ENCODE results near the gene RBX1.
"Not testable (repeated sequence)": the region's sequence is repeated elsewhere in the genome, so short reads cannot be mapped to it uniquely, and the experiment has no call there.

The RBX1 gene

GRCh38 chr22:40997520-40997919, 46.3 kb downstream of the RBX1 start:
- Histone ChIP-seq H3K4me3 (ENCODE audit: insufficient read depth, low read depth, low read length) (no peak overlapping the region), H3K4me1 (ENCODE audit: control insufficient read depth, insufficient read depth, low read length) (peaks cover 7% of the 10 kb centered on the region), H3K27ac (ENCODE audit: insufficient read depth, low read depth, low read length, poor library complexity, severe bottlenecking) (no peak overlapping the region), H3K36me3 (ENCODE audit: control insufficient read depth, insufficient read depth, low read length) (no peaks in the 10 kb centered on the region), H3K27me3 (ENCODE audit: control insufficient read depth, insufficient read depth, low read length, poor library complexity, severe bottlenecking) (no peaks in the 10 kb centered on the region), H3K9me3 (ENCODE audit: control insufficient read depth, low read length) (no peaks in the 10 kb centered on the region)
- WGBS, 2 experiments, result 92% methylated on average over 7 of the region's 7 CpGs

- Histone ChIP-seq H3K4me1 (ENCODE audit: control insufficient read depth, insufficient read depth, low read length) (peaks cover 7% of the 10 kb centered on the region), H3K27me3 (ENCODE audit: control insufficient read depth, insufficient read depth, low read length, poor library complexity, severe bottlenecking) (no peaks in the 10 kb centered on the region), H3K27ac (ENCODE audit: insufficient read depth, low read depth, low read length, poor library complexity, severe bottlenecking) (no peak overlapping the region), H3K9me3 (ENCODE audit: control insufficient read depth, low read length) (no peaks in the 10 kb centered on the region), H3K4me3 (ENCODE audit: insufficient read depth, low read depth, low read length) (no peak overlapping the region), H3K36me3 (ENCODE audit: control insufficient read depth, insufficient read depth, low read length) (no peaks in the 10 kb centered on the region)
- 94 to 97% methylated on average over 1 of the region's 2 CpGs for WGBS, 2 experiments
Measured at GRCh38 chr22:41000040-41000565, 48.9 kb downstream of the RBX1 start.

GRCh38 chr22:41000941-41001721, 50.0 kb downstream of the RBX1 start:
- H3K27me3 ChIP-seq (ENCODE audit: control insufficient read depth, insufficient read depth, low read length, poor library complexity, severe bottlenecking), result no peaks in the 10 kb centered on the region
- 89 to 91% methylated on average over 9 of the region's 9 CpGs for WGBS, 2 experiments
- H3K36me3 ChIP-seq (ENCODE audit: control insufficient read depth, insufficient read depth, low read length), result no peaks in the 10 kb centered on the region
- H3K4me1 ChIP-seq (ENCODE audit: control insufficient read depth, insufficient read depth, low read length), result peaks cover 7% of the 10 kb centered on the region
- no peaks in the 10 kb centered on the region for H3K9me3 ChIP-seq (ENCODE audit: control insufficient read depth, low read length)
- no peak overlapping the region for H3K4me3 ChIP-seq (ENCODE audit: insufficient read depth, low read depth, low read length)
- H3K27ac ChIP-seq (ENCODE audit: insufficient read depth, low read depth, low read length, poor library complexity, severe bottlenecking), result no peak overlapping the region

GRCh38 chr22:41001722-41002122, 50.5 kb downstream of the RBX1 start:
- peaks cover 7% of the 10 kb centered on the region for H3K4me1 ChIP-seq (ENCODE audit: control insufficient read depth, insufficient read depth, low read length)
- H3K27ac ChIP-seq (ENCODE audit: insufficient read depth, low read depth, low read length, poor library complexity, severe bottlenecking), result no peak overlapping the region
- H3K4me3 ChIP-seq (ENCODE audit: insufficient read depth, low read depth, low read length), result no peak overlapping the region
- H3K36me3 ChIP-seq (ENCODE audit: control insufficient read depth, insufficient read depth, low read length), result no peaks in the 10 kb centered on the region
- 67 to 77% methylated on average over 1 of the region's 1 CpG for WGBS, 2 experiments
- no peaks in the 10 kb centered on the region for H3K27me3 ChIP-seq (ENCODE audit: control insufficient read depth, insufficient read depth, low read length, poor library complexity, severe bottlenecking)
- no peaks in the 10 kb centered on the region for H3K9me3 ChIP-seq (ENCODE audit: control insufficient read depth, low read length)

GRCh38 chr22:41002386-41002785, 51.2 kb downstream of the RBX1 start:
- not testable (repeated sequence) for H3K9me3 ChIP-seq (ENCODE audit: control insufficient read depth, low read length); H3K27ac ChIP-seq (ENCODE audit: insufficient read depth, low read depth, low read length, poor library complexity, severe bottlenecking); H3K4me3 ChIP-seq (ENCODE audit: insufficient read depth, low read depth, low read length); H3K4me1 ChIP-seq (ENCODE audit: control insufficient read depth, insufficient read depth, low read length); H3K36me3 ChIP-seq (ENCODE audit: control insufficient read depth, insufficient read depth, low read length); H3K27me3 ChIP-seq (ENCODE audit: control insufficient read depth, insufficient read depth, low read length, poor library complexity, severe bottlenecking)
- 91 to 95% methylated on average over 11 of the region's 11 CpGs for WGBS, 2 experiments

GRCh38 chr22:41003066-41003465, 51.9 kb downstream of the RBX1 start:
- no peaks in the 10 kb centered on the region for H3K27me3 ChIP-seq (ENCODE audit: control insufficient read depth, insufficient read depth, low read length, poor library complexity, severe bottlenecking)
- no peak overlapping the region for H3K27ac ChIP-seq (ENCODE audit: insufficient read depth, low read depth, low read length, poor library complexity, severe bottlenecking)
- H3K36me3 ChIP-seq (ENCODE audit: control insufficient read depth, insufficient read depth, low read length), result no peaks in the 10 kb centered on the region
- 91% methylated on average over 10 of the region's 10 CpGs for WGBS, 2 experiments
- H3K4me1 ChIP-seq (ENCODE audit: control insufficient read depth, insufficient read depth, low read length), result peaks cover 7% of the 10 kb centered on the region
- H3K4me3 ChIP-seq (ENCODE audit: insufficient read depth, low read depth, low read length), result no peak overlapping the region
- H3K9me3 ChIP-seq (ENCODE audit: control insufficient read depth, low read length), result no peaks in the 10 kb centered on the region

GRCh38 chr22:41003976-41004375, 52.8 kb downstream of the RBX1 start:
- H3K4me1 ChIP-seq (ENCODE audit: control insufficient read depth, insufficient read depth, low read length), result peaks cover 7% of the 10 kb centered on the region
- WGBS, 2 experiments, result 94 to 95% methylated on average over 4 of the region's 5 CpGs

GRCh38 chr22:41009222-41009948, 58.2 kb downstream of the RBX1 start:
- H3K27ac ChIP-seq (ENCODE audit: insufficient read depth, low read depth, low read length, poor library complexity, severe bottlenecking), result no peak overlapping the region
- H3K9me3 ChIP-seq (ENCODE audit: control insufficient read depth, low read length), result no peaks in the 10 kb centered on the region
- 51 to 62% methylated on average over 5 of the region's 5 CpGs for WGBS, 2 experiments
- no peaks in the 10 kb centered on the region for H3K4me1 ChIP-seq (ENCODE audit: control insufficient read depth, insufficient read depth, low read length)
- H3K27me3 ChIP-seq (ENCODE audit: control insufficient read depth, insufficient read depth, low read length, poor library complexity, severe bottlenecking), result no peaks in the 10 kb centered on the region
- H3K4me3 ChIP-seq (ENCODE audit: insufficient read depth, low read depth, low read length), result no peak overlapping the region
- H3K36me3 ChIP-seq (ENCODE audit: control insufficient read depth, insufficient read depth, low read length), result no peaks in the 10 kb centered on the region

More at GRCh38 chr22:41003976-41004375, 52.8 kb downstream of the RBX1 start:
- H3K9me3 ChIP-seq (ENCODE audit: control insufficient read depth, low read length), result no peaks in the 10 kb centered on the region
- no peak overlapping the region for H3K27ac ChIP-seq (ENCODE audit: insufficient read depth, low read depth, low read length, poor library complexity, severe bottlenecking)
- H3K4me3 ChIP-seq (ENCODE audit: insufficient read depth, low read depth, low read length), result no peak overlapping the region
- no peaks in the 10 kb centered on the region for H3K36me3 ChIP-seq (ENCODE audit: control insufficient read depth, insufficient read depth, low read length)
- no peaks in the 10 kb centered on the region for H3K27me3 ChIP-seq (ENCODE audit: control insufficient read depth, insufficient read depth, low read length, poor library complexity, severe bottlenecking)

GRCh38 chr22:41015003-41015402, 63.8 kb downstream of the RBX1 start:
- Histone ChIP-seq H3K4me1 (ENCODE audit: control insufficient read depth, insufficient read depth, low read length) (no peaks in the 10 kb centered on the region), H3K36me3 (ENCODE audit: control insufficient read depth, insufficient read depth, low read length) (no peaks in the 10 kb centered on the region), H3K27ac (ENCODE audit: insufficient read depth, low read depth, low read length, poor library complexity, severe bottlenecking) (no peak overlapping the region), H3K9me3 (ENCODE audit: control insufficient read depth, low read length) (no peaks in the 10 kb centered on the region), H3K4me3 (ENCODE audit: insufficient read depth, low read depth, low read length) (no peak overlapping the region), H3K27me3 (ENCODE audit: control insufficient read depth, insufficient read depth, low read length, poor library complexity, severe bottlenecking) (no peaks in the 10 kb centered on the region)
- WGBS, 2 experiments, result 95 to 97% methylated on average over 4 of the region's 4 CpGs

DNA sequence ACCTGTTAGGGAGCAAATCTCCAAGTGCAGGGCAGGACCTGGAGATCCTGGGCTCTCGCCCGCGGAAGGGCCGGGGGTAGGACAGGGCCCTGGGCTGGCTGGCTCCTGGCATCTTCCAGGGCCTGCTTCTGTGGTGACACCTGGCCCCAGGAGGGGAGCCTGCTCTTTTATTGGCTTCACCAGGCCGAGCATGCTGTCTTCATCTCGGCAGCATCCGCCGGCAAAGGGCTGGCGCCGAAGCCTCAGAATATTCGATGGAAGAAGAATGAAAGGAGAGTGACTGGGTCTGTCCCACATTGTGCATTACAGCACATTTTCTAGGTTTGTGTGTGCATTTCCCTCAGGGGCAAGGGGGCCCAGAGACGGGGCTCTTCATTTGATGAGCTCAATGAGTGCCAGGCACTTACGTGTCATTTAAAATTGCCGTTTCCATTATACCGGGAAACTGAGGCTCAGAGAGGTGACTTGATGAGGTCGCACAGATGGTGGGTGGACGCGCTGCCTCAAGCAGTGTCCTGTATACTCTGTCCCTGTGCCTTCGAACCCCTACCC, 70.0 kb downstream of the RBX1 start:
- WGBS, 2 experiments, result 49 to 50% methylated on average over 19 of the region's 19 CpGs
- H3K9me3 ChIP-seq (ENCODE audit: control insufficient read depth, low read length), result no peaks in the 10 kb centered on the region
- no peak overlapping the region for H3K27ac ChIP-seq (ENCODE audit: insufficient read depth, low read depth, low read length, poor library complexity, severe bottlenecking)
- peaks cover 13% of the 10 kb centered on the region for H3K4me1 ChIP-seq (ENCODE audit: control insufficient read depth, insufficient read depth, low read length)
- H3K27me3 ChIP-seq (ENCODE audit: control insufficient read depth, insufficient read depth, low read length, poor library complexity, severe bottlenecking), result peaks cover 20% of the 10 kb centered on the region
- no peaks in the 10 kb centered on the region for H3K36me3 ChIP-seq (ENCODE audit: control insufficient read depth, insufficient read depth, low read length)
- peak overlapping the region; percentile 72 for H3K4me3 ChIP-seq (ENCODE audit: insufficient read depth, low read depth, low read length)

Measured in ectodermal cell (in vitro differentiated cells).